PC-9 (cell line): Measurements from ENCODE around the gene UNC5C. TPM values are rescaled to one million over a fixed set of nuclear protein-coding genes. Genes with fewer than 3 reads are reported as not detected.

Source experiments
- BruUV-seq: library from RNA; stranded (reverse); fragments of 400-500 nt; replicated peaks from 2 replicates; lab custom pipeline; 2021; lab: Mats Ljungman, UMichigan
- CTCF ChIA-PET: fragments of 300-600 bp; sonication (Branson Sonifier 250); formaldehyde crosslinking; loops from one replicate; lab custom pipeline; 2022; ENCODE audit warnings: antibody characterized with exemption; lab: Charles Lee
- POLR2A ChIA-PET: fragments of 300-600 bp; sonication (Branson Sonifier 250); formaldehyde crosslinking; loops from one replicate; lab custom pipeline; 2022; ENCODE audit warnings: antibody characterized with exemption; ENCODE audit not compliant: unreplicated experiment; lab: Charles Lee
- DNase-seq, 2 experiments: peaks; one replicate each; pipeline versions ENCODE4 v3.0.0 to v3.0.0-alpha.2; 2015 to 2022; ENCODE audit warnings: mixed read lengths in 1 of 2
- H2AFZ ChIP-seq: fragments of 200-600 bp; sonication (generic); 2 replicates; pipeline ENCODE4 v1.8.1; 2017; ENCODE audit warnings: antibody characterized with exemption
- H3F3A ChIP-seq: fragments of 200-600 bp; sonication (generic); 2 replicates; pipeline ENCODE4 v1.8.1; 2017; ENCODE audit warnings: antibody characterized with exemption, mild to moderate bottlenecking, low read depth; ENCODE audit not compliant: insufficient read depth
- H3K27ac ChIP-seq: fragments of 200-600 bp; sonication (generic); 2 replicates; pipeline ENCODE4 v1.6.1; 2016; ENCODE audit warnings: mixed run types
- H3K27me3 ChIP-seq: fragments of 200-600 bp; sonication (generic); 2 replicates; pipeline ENCODE4 v1.6.1; 2016; ENCODE audit warnings: low read depth, mixed run types; ENCODE audit not compliant: insufficient read depth
- H3K36me3 ChIP-seq: fragments of 200-600 bp; sonication (generic); 2 replicates; pipeline ENCODE4 v1.6.1; 2016; ENCODE audit warnings: low read depth, mixed run types
- H3K4me1 ChIP-seq: fragments of 200-600 bp; sonication (generic); replicated peaks from 2 replicates; pipeline ENCODE4 v1.6.1; 2016; ENCODE audit warnings: mixed run types; ENCODE audit not compliant: insufficient read depth
- H3K4me2 ChIP-seq: fragments of 200-600 bp; sonication (generic); 2 replicates; pipeline ENCODE4 v1.6.1; 2017; ENCODE audit warnings: mixed run types
- H3K4me3 ChIP-seq: fragments of 200-600 bp; sonication (generic); 2 replicates; pipeline ENCODE4 v1.6.1; 2016; ENCODE audit warnings: mixed run types
- H3K79me2 ChIP-seq: fragments of 200-600 bp; sonication (generic); 2 replicates; pipeline ENCODE4 v1.6.1; 2017; ENCODE audit warnings: low read depth, mixed run types
- H3K9me2 ChIP-seq: fragments of 200-600 bp; sonication (generic); 2 replicates; pipeline ENCODE4 v1.8.1; 2017; ENCODE audit warnings: mild to moderate bottlenecking; ENCODE audit not compliant: insufficient read depth
- H3K9me3 ChIP-seq: fragments of 200-600 bp; sonication (generic); 2 replicates; pipeline ENCODE4 v1.8.1; 2016; ENCODE audit warnings: low read depth; ENCODE audit not compliant: insufficient read depth
- H4K20me1 ChIP-seq: fragments of 200-600 bp; sonication (generic); 2 replicates; pipeline ENCODE4 v1.8.1; 2017; ENCODE audit not compliant: insufficient read depth
- EZH2 ChIP-seq: fragments of 200-600 bp; sonication (generic); IDR thresholded peaks from 2 replicates; pipeline ENCODE4 v1.8.0; 2017; ENCODE audit warnings: antibody characterized with exemption, low read depth
- intact Hi-C: fragments of 100-400 bp; cut with micrococcal nuclease; formaldehyde crosslinking; loops from one replicate; pipeline ENCODE4 v1.10.0; 2022; ENCODE audit not compliant: unreplicated experiment
- total RNA-seq: library from RNA; stranded (reverse); gene quantifications from 2 replicates; pipeline ENCODE4 v1.2.3, GENCODE V29; 2021
- TF ChIP-seq, protein P1 (sequence below): fragments of 200-600 bp; sonication (generic); conservative IDR thresholded peaks from 2 replicates; pipeline ENCODE4 v1.6.1; 2017; ENCODE audit warnings: mixed run types, antibody characterized with exemption, mild to moderate bottlenecking, moderate library complexity

UNC5C gene
- total RNA-seq, 1 experiment from 2014 or later = not detected

DNA sequence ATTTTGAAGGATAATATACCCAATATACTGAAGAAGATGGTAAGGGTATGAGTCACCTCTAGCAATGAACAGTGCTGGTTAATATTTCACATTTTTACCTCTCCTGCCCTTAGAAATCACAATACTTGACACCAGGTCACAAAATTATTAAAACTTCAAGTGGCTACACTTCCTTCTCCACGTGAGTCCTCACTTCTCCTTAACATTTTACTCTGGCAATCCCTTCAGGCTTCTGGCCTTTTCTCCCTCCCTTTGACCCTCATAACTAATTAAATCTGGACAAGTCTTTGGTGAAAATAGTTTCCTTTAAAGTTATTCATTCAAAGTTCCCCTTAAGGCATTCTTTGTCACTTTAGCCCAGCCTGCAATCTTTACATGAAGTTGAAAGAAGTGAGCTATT is 190.4 kb downstream of the UNC5C start:
- H2AFZ ChIP-seq = no peak overlapping the region
- no peaks in the 10 kb centered on the region for H3K79me2 ChIP-seq
- no TSS peak for BruUV-seq
- no peaks in the 10 kb centered on the region for H3K36me3 ChIP-seq
- DNase-seq = no peak
- no peaks in the 10 kb centered on the region for H3K9me3 ChIP-seq
- H3K27ac ChIP-seq = no peak overlapping the region
- H4K20me1 ChIP-seq = no peaks in the 10 kb centered on the region
- ChIA-PET POLR2A (interaction anchor here (0.6 kb wide), 1 partner anchor 39 kb away, joined by 7 read pairs; no protein-coding TSS in a partner anchor), CTCF (no interaction called here)
- no peak overlapping the region for H3K4me3 ChIP-seq
- no peaks in the 10 kb centered on the region for H3F3A ChIP-seq
- no peaks in the 10 kb centered on the region for H3K27me3 ChIP-seq
- no peaks in the 10 kb centered on the region for H3K4me1 ChIP-seq
- intact Hi-C loops = no loop called here
- TF ChIP-seq, protein P1, sequence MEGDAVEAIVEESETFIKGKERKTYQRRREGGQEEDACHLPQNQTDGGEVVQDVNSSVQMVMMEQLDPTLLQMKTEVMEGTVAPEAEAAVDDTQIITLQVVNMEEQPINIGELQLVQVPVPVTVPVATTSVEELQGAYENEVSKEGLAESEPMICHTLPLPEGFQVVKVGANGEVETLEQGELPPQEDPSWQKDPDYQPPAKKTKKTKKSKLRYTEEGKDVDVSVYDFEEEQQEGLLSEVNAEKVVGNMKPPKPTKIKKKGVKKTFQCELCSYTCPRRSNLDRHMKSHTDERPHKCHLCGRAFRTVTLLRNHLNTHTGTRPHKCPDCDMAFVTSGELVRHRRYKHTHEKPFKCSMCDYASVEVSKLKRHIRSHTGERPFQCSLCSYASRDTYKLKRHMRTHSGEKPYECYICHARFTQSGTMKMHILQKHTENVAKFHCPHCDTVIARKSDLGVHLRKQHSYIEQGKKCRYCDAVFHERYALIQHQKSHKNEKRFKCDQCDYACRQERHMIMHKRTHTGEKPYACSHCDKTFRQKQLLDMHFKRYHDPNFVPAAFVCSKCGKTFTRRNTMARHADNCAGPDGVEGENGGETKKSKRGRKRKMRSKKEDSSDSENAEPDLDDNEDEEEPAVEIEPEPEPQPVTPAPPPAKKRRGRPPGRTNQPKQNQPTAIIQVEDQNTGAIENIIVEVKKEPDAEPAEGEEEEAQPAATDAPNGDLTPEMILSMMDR = no peak
- no peak for TF ChIP-seq EZH2
- H3K4me2 ChIP-seq = no peak overlapping the region
- no peaks in the 10 kb centered on the region for H3K9me2 ChIP-seq

DNA sequence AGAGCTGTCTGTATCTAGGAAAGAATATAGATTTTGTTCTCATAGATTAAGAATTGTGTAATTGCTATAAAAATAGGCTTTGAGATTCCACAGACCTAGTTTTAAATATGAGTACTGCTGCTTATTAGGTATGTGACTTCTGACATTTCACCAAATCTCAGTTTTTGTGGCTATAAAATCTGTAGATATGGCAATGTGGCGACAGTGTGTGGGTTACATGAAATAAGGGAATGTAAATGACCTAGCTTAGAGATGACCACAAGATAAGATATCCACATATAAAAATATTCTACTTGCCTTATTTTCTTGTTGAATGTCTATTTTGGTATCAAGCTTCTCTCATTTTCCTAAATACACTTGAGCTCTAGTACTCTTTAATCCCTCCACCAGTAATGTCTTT is 193.8 kb downstream of the UNC5C start:
- BruUV-seq = no TSS peak
- no peak for TF ChIP-seq EZH2
- TF ChIP-seq, protein P1 = no peak
- POLR2A ChIA-PET = no interaction called here
- DNase-seq = no peak
- no peaks in the 10 kb centered on the region for H3K4me1 ChIP-seq
- H2AFZ ChIP-seq = no peak overlapping the region
- no peak overlapping the region for H3K27ac ChIP-seq
- no peaks in the 10 kb centered on the region for H3F3A ChIP-seq
- H3K9me3 ChIP-seq = no peaks in the 10 kb centered on the region
- intact Hi-C loops = no loop called here
- no peaks in the 10 kb centered on the region for H3K36me3 ChIP-seq
- H3K27me3 ChIP-seq = no peaks in the 10 kb centered on the region
- no peak overlapping the region for H3K4me2 ChIP-seq
- no peaks in the 10 kb centered on the region for H4K20me1 ChIP-seq
- no peaks in the 10 kb centered on the region for H3K79me2 ChIP-seq
- CTCF ChIA-PET = no interaction called here
- no peak overlapping the region for H3K4me3 ChIP-seq
- H3K9me2 ChIP-seq = no peaks in the 10 kb centered on the region

DNA sequence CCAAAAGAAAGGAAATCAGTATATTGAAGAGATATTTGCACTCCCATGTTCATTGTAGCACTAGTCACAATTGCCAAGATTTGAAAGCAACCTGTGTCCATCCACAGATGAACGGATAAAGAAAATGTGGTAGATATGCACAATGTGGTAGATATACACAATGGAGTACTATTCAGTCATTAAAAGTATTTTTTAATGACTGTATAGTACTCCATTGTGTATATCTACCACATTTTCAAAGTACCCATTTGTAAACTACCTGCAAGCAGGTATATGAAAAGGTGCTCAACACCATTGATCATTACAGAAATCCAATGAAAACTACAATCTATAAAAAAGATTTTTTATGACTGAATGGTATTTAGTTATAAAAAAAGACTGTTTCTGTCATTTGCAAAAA is 200.4 kb downstream of the UNC5C start:
- POLR2A ChIA-PET = no interaction called here
- BruUV-seq = no TSS peak
- no peak overlapping the region for H3K4me3 ChIP-seq

More for the DNA sequence above, 200.4 kb downstream of the UNC5C start:
- DNase-seq = no peak
- CTCF ChIA-PET = no interaction called here
- H3K27me3 ChIP-seq = no peaks in the 10 kb centered on the region
- TF ChIP-seq, protein P1 = no peak
- TF ChIP-seq EZH2 = no peak
- no peaks in the 10 kb centered on the region for H4K20me1 ChIP-seq
- H3F3A ChIP-seq = no peaks in the 10 kb centered on the region
- no peak overlapping the region for H3K4me2 ChIP-seq
- intact Hi-C loops = no loop called here
- H3K4me1 ChIP-seq = no peaks in the 10 kb centered on the region
- H3K27ac ChIP-seq = no peak overlapping the region
- H3K9me2 ChIP-seq = no peaks in the 10 kb centered on the region
- no peaks in the 10 kb centered on the region for H3K9me3 ChIP-seq
- H2AFZ ChIP-seq = no peak overlapping the region
- no peaks in the 10 kb centered on the region for H3K36me3 ChIP-seq
- no peaks in the 10 kb centered on the region for H3K79me2 ChIP-seq
